AG04449 (cell line): ENCODE data around the gene KRT222.

Source experiments
- CTCF ChIA-PET: fragments of 350-600 bp; formaldehyde crosslinking; extraction: SDS; loops from one replicate; lab custom pipeline; 2021; ENCODE audit warnings: antibody characterized with exemption; lab: Yijun Ruan, JAX
- POLR2A ChIA-PET: fragments of 400-600, 350-600 bp; formaldehyde crosslinking; extraction: SDS; loops from one replicate; lab custom pipeline; 2020; ENCODE audit warnings: antibody characterized with exemption, inconsistent platforms; lab: Yijun Ruan, JAX
- DNase-seq: peaks from one replicate; pipeline ENCODE4 v3.0.0-alpha.2; 2010; ENCODE audit warnings: low read depth, low spot score
- H3K4me3 ChIP-seq: 2 replicates; pipeline ENCODE4 v1.5.1; 2011; ENCODE audit warnings: low read depth, mild to moderate bottlenecking, control low read depth, low read length
- TF ChIP-seq, protein P1 (sequence below): IDR thresholded peaks from one replicate; pipeline ENCODE4 v1.5.1; 2011; ENCODE audit warnings: mild to moderate bottlenecking, moderate library complexity, low read length, control low read depth, inconsistent platforms; ENCODE audit not compliant: insufficient read depth; ENCODE audit errors: missing control alignments

KRT222 gene

DNA sequence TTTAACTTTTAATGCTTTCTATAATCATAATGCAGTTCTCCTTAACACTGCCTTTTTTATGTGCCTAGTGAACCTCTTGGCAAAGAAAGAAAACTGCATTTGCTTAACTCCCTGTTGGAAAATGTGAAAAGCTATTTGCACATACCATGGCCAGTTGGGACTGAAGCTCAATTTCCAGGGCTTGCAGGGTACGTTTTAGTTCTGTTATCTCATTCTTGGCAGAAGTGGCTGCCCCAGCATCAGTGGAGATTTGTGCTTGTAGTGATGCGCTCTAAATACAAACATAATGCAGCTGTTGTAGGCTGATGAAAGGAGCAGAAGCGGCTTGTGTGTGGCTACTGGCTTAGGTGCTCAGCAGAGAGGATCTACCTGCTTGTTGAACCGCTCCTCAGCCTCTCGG is 34.9 kb upstream of the KRT222 start:
- no peak for DNase-seq
- ChIA-PET POLR2A (no interaction called here), CTCF (no interaction called here)
- no peak overlapping the region for H3K4me3 ChIP-seq
- TF ChIP-seq, protein P1, sequence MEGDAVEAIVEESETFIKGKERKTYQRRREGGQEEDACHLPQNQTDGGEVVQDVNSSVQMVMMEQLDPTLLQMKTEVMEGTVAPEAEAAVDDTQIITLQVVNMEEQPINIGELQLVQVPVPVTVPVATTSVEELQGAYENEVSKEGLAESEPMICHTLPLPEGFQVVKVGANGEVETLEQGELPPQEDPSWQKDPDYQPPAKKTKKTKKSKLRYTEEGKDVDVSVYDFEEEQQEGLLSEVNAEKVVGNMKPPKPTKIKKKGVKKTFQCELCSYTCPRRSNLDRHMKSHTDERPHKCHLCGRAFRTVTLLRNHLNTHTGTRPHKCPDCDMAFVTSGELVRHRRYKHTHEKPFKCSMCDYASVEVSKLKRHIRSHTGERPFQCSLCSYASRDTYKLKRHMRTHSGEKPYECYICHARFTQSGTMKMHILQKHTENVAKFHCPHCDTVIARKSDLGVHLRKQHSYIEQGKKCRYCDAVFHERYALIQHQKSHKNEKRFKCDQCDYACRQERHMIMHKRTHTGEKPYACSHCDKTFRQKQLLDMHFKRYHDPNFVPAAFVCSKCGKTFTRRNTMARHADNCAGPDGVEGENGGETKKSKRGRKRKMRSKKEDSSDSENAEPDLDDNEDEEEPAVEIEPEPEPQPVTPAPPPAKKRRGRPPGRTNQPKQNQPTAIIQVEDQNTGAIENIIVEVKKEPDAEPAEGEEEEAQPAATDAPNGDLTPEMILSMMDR, result no peak

DNA sequence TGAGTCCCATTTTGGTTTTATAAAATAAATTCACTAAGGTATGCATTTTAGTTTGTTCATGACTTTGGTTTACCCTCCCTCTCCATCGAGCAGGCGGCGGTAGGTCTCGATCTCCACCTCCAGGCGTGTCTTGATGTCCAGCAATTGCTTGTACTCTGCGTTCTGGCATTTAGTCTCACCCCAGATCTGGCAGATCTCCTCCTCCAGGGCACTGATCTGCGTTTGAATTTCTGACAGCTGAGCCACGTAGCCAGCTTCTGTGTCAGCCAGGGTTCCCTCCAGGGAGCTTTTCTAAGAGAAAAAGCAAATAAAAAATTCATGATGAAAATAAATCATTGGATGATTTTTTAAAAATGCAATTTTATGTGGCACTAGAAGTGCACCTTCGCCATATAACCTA is 34.4 kb upstream of the KRT222 start:
- no peak overlapping the region for H3K4me3 ChIP-seq
- CTCF ChIA-PET, result no interaction called here
- TF ChIP-seq, protein P1, result no peak
- no peak for DNase-seq
- POLR2A ChIA-PET, result no interaction called here

DNA sequence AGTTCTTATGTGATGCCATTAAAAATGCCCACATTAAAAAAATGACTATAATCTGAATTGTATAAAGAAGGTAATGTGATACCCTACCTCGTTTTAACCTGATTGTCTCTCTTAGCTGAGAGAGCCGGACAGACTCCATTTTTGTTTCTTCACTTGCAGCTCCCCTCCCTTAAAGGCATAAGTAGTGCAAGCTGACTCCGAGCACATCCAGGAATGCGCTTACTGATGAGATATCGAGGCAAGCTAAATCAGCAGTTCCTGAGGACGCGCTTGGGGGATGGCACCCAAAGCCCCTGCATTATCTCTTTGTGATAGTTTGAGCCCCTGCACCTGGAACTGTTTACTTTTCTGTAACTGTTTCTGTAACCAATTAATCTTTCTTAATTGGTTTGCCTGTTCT is 32.3 kb upstream of the KRT222 start:
- CTCF ChIA-PET, result no interaction called here

DNA sequence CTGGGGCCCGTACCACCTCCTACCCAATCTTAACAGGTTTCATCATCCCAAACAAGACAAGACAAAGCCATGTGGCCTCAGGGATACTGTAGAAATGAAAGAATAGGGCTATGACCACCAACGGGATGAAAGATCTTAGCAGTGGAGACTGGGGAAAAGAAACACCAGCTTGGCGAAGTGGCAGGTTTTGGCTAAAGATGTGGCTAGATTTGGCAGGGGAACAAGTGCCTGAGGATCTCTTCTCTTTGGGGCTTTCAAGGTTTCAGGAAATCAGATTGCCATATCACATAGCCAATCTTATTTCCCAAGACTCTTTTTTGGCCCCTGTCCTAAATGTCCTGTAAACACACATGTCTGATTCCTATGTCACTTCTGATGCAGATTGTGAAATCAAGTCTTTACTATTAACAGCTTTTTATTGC is 31.7 kb upstream of the KRT222 start:
- TF ChIP-seq, protein P1, result no peak
- DNase-seq, result no peak
- CTCF ChIA-PET, result interaction anchor here (1.5 kb wide), 1 partner anchor 137 kb away, joined by 3 read pairs; no protein-coding TSS in a partner anchor
- POLR2A ChIA-PET, result no interaction called here
- H3K4me3 ChIP-seq, result no peak overlapping the region

More for the DNA sequence above, 32.3 kb upstream of the KRT222 start:
- TF ChIP-seq, protein P1, result no peak
- H3K4me3 ChIP-seq, result no peak overlapping the region
- DNase-seq, result no peak
- POLR2A ChIA-PET, result no interaction called here

DNA sequence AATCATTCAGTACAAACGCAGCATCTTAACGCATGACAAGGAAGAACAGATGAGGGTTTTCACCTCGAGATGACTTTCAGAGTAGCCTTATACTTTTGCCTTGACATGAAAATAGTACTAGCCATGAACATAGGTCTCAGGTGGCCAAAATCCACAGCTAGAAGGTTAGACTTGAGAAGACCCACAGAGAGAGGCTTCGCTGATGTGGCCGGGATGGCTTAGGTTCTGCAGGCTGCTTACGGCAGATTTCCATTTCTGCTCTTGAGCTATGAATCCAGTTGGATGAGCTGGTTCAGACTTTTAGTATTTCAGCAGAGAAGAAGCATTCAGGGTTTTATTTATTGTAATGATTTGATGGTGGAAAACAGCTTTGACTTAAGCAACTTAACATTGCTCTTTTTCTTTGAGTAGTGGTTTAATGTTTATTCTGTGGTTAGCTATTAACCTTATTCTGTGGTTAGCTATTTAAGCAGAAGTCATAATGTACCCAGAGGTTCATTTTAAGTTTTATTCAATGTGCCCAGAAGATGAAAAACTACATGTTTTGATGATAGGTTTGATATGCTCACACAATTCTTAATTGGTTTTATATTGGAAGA is 31.0 kb upstream of the KRT222 start:
- DNase-seq, result no peak
- TF ChIP-seq, protein P1, result no peak
- ChIA-PET CTCF (interaction anchor here (1.5 kb wide), 1 partner anchor 136 kb away, joined by 3 read pairs; no protein-coding TSS in a partner anchor), POLR2A (no interaction called here)
- no peak overlapping the region for H3K4me3 ChIP-seq

DNA sequence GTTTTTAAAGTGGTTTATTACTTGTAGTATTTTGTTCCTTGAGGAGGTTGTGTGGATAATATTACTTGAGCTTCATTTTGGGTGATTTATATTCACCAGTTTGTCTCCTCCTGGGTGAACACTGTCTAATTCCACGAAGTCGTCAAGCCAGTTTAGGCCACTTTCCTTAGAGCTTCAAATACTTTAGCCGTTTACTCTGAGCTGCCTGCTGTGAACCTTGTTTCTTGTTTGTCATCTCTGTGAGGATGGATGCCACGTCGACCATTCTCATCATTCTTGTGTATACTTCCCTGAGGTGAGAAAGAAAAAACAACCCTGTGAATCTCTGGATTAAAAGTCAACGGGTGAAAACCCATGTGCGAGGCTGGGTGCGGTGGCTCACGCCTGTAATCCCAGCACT is 29.6 kb upstream of the KRT222 start:
- H3K4me3 ChIP-seq, result no peak overlapping the region
- TF ChIP-seq, protein P1, result no peak
- ChIA-PET CTCF (interaction anchor here (1.2 kb wide), 1 partner anchor 14 kb away, joined by 3 read pairs; no protein-coding TSS in a partner anchor), POLR2A (no interaction called here)
- DNase-seq, result no peak
